ENCODE measurements around the gene MNX1.

Gene MNX1

GRCh38 chr7:157001920-157002818 lies 8.3 kb downstream of the MNX1 start:
- DNase-seq: no peak

- no peak for DNase-seq
These were observed 9.5 kb downstream of the MNX1 start for GRCh38 chr7:157000741-157001653.

- no peak for DNase-seq
These were observed 10.3 kb downstream of the MNX1 start for GRCh38 chr7:156999958-157000726.

- no peak for DNase-seq
These were observed 11.2 kb downstream of the MNX1 start for GRCh38 chr7:156998988-156999957.

GRCh38 chr7:156994417-156994816 lies 16.0 kb downstream of the MNX1 start:
- DNase-seq: no peak

GRCh38 chr7:156993925-156994235 lies 16.6 kb downstream of the MNX1 start:
- no peak for DNase-seq

GRCh38 chr7:156993021-156993924 lies 17.2 kb downstream of the MNX1 start:
- DNase-seq: no peak

- no peak for DNase-seq
These were observed 20.5 kb downstream of the MNX1 start for GRCh38 chr7:156989766-156990535.

- no peak for DNase-seq
These were observed 21.9 kb downstream of the MNX1 start for GRCh38 chr7:156988343-156989185.

GRCh38 chr7:156986378-156986777 lies 24.1 kb downstream of the MNX1 start:
- no peak for DNase-seq

- DNase-seq: no peak
These were observed 25.1 kb downstream of the MNX1 start for GRCh38 chr7:156985101-156985992.

- no peak for DNase-seq
These were observed 26.1 kb downstream of the MNX1 start for GRCh38 chr7:156984174-156984891.

- no peak for DNase-seq
These were observed 30.8 kb downstream of the MNX1 start for GRCh38 chr7:156979711-156980110.

GRCh38 chr7:156979007-156979606 lies 31.4 kb downstream of the MNX1 start:
- no peak for DNase-seq

GRCh38 chr7:156975620-156976019 lies 34.8 kb downstream of the MNX1 start:
- DNase-seq: no peak

- no peak for DNase-seq
These were observed 40.5 kb downstream of the MNX1 start for GRCh38 chr7:156969972-156970420.

- no peak for DNase-seq
These were observed 42.3 kb downstream of the MNX1 start for GRCh38 chr7:156968183-156968582.
